GM19193 (cell line): ENCODE measurements around the gene HMGCS1.

ENCODE experiments used
- POLR2A ChIP-seq: IDR thresholded peaks from 4 replicates; pipeline ENCODE4 v1.6.1; 2011; ENCODE audit not compliant: insufficient read depth, insufficient read length; ENCODE audit errors: extremely low read depth

HMGCS1 gene

GRCh38 chr5:43244823-43245565 is 68.2 kb downstream of the HMGCS1 start:
- TF ChIP-seq POLR2A: no peak

- TF ChIP-seq POLR2A: no peak
Measured at GRCh38 chr5:43243270-43243669, 69.9 kb downstream of the HMGCS1 start.

GRCh38 chr5:43242196-43242595 is 71.0 kb downstream of the HMGCS1 start:
- no peak for TF ChIP-seq POLR2A
